ENCODE results near the gene RPS6KA5.

RPS6KA5 gene

GRCh38 chr14:91058042-91058581 lies 2.3 kb downstream of the RPS6KA5 start:
- DNase-seq (ENCODE audit: low read depth) = peak; percentile 3
- TF ChIP-seq CTCF (conservative IDR thresholded peaks at IDR 0.05; ENCODE audit: control insufficient read depth, insufficient read depth, low read depth, low read length) = no peak
- no peak overlapping the region for H3K4me3 ChIP-seq (ENCODE audit: control insufficient read depth, low read depth, low read length)

- TF ChIP-seq CTCF (conservative IDR thresholded peaks at IDR 0.05; ENCODE audit: control insufficient read depth, insufficient read depth, low read depth, low read length) = no peak
- DNase-seq (ENCODE audit: low read depth) = no peak
- H3K4me3 ChIP-seq (ENCODE audit: control insufficient read depth, low read depth, low read length) = no peak overlapping the region
These were observed 4.1 kb downstream of the RPS6KA5 start for GRCh38 chr14:91056361-91056760.

GRCh38 chr14:91055016-91055415 lies 5.4 kb downstream of the RPS6KA5 start:
- no peak for TF ChIP-seq CTCF (conservative IDR thresholded peaks at IDR 0.05; ENCODE audit: control insufficient read depth, insufficient read depth, low read depth, low read length)
- no peak overlapping the region for H3K4me3 ChIP-seq (ENCODE audit: control insufficient read depth, low read depth, low read length)
- DNase-seq (ENCODE audit: low read depth) = no peak

- no peak for TF ChIP-seq CTCF (conservative IDR thresholded peaks at IDR 0.05; ENCODE audit: control insufficient read depth, insufficient read depth, low read depth, low read length)
- no peak overlapping the region for H3K4me3 ChIP-seq (ENCODE audit: control insufficient read depth, low read depth, low read length)
- DNase-seq (ENCODE audit: low read depth) = no peak
These were observed 11.8 kb downstream of the RPS6KA5 start for GRCh38 chr14:91048676-91049075.

- TF ChIP-seq CTCF (conservative IDR thresholded peaks at IDR 0.05; ENCODE audit: control insufficient read depth, insufficient read depth, low read depth, low read length) = no peak
- no peak for DNase-seq (ENCODE audit: low read depth)
- no peak overlapping the region for H3K4me3 ChIP-seq (ENCODE audit: control insufficient read depth, low read depth, low read length)
These were observed 12.2 kb downstream of the RPS6KA5 start for GRCh38 chr14:91048265-91048664.

- TF ChIP-seq CTCF (conservative IDR thresholded peaks at IDR 0.05; ENCODE audit: control insufficient read depth, insufficient read depth, low read depth, low read length) = no peak
- DNase-seq (ENCODE audit: low read depth) = no peak
- no peak overlapping the region for H3K4me3 ChIP-seq (ENCODE audit: control insufficient read depth, low read depth, low read length)
These were observed 13.2 kb downstream of the RPS6KA5 start for GRCh38 chr14:91047174-91047753.

Measured in fibroblast of mammary gland (primary cell).